Caco-2 (cell line): ENCODE measurements around the gene PCSK5. TPM values are rescaled to one million over a fixed set of nuclear protein-coding genes. Genes with fewer than 3 reads are reported as not detected.

Experiments
- BruUV-seq: library from RNA; stranded (reverse); fragments of 400-500 nt; replicated peaks from 2 replicates; lab custom pipeline; 2021; lab: Mats Ljungman, UMichigan
- CTCF ChIA-PET: fragments of 300-600 bp; sonication (Branson Sonifier 250); formaldehyde crosslinking; loops from one replicate; lab custom pipeline; 2022; ENCODE audit warnings: antibody characterized with exemption; lab: Charles Lee
- POLR2A ChIA-PET: fragments of 300-600 bp; sonication (Branson Sonifier 250); formaldehyde crosslinking; loops from one replicate; lab custom pipeline; 2022; ENCODE audit warnings: antibody characterized with exemption; lab: Charles Lee
- DNase-seq, 2 experiments: peaks; one replicate each; pipeline versions ENCODE4 v3.0.0 to v3.0.0-alpha.2; 2020 to 2022
- H3K27me3 ChIP-seq: replicated peaks from 2 replicates; pipeline ENCODE4 v1.6.0; 2011; ENCODE audit warnings: low read length; ENCODE audit not compliant: control insufficient read depth, insufficient read depth
- H3K36me3 ChIP-seq: 2 replicates; pipeline ENCODE4 v1.5.1; 2011; ENCODE audit warnings: low read length; ENCODE audit not compliant: control insufficient read depth, insufficient read depth
- H3K4me1 ChIP-seq: fragments of 250-450 bp; sonication (Bioruptor Pico); 2 replicates; pipeline ENCODE4 v1.5.1; 2020; ENCODE audit warnings: mild to moderate bottlenecking
- H3K4me3 ChIP-seq: 2 replicates; pipeline ENCODE4 v1.5.1; 2011; ENCODE audit warnings: low read depth, mild to moderate bottlenecking, control low read depth, low read length
- H3K9me3 ChIP-seq: fragments of 250-450 bp; sonication (Bioruptor Pico); 2 replicates; pipeline ENCODE4 v1.5.1; 2020; ENCODE audit warnings: mild to moderate bottlenecking, moderate library complexity
- H3K27ac Mint-ChIP-seq: one replicate; pipeline ENCODE4 v1.8.0; 2022; ENCODE audit warnings: mixed read lengths; ENCODE audit not compliant: unreplicated experiment
- H3K27me3 Mint-ChIP-seq: one replicate; pipeline ENCODE4 v1.8.0; 2022; ENCODE audit warnings: mixed read lengths; ENCODE audit not compliant: insufficient read depth, unreplicated experiment
- H3K36me3 Mint-ChIP-seq: one replicate; pipeline ENCODE4 v1.8.0; 2022; ENCODE audit warnings: mild to moderate bottlenecking, mixed read lengths; ENCODE audit not compliant: insufficient read depth, unreplicated experiment
- H3K4me1 Mint-ChIP-seq: one replicate; pipeline ENCODE4 v1.8.0; 2022; ENCODE audit warnings: low read depth, mixed read lengths; ENCODE audit not compliant: unreplicated experiment
- H3K4me3 Mint-ChIP-seq: one replicate; pipeline ENCODE4 v1.8.0; 2022; ENCODE audit warnings: mild to moderate bottlenecking, moderate library complexity, mixed read lengths; ENCODE audit not compliant: unreplicated experiment
- H3K9me3 Mint-ChIP-seq: one replicate; pipeline ENCODE4 v1.8.0; 2022; ENCODE audit warnings: mixed read lengths; ENCODE audit not compliant: unreplicated experiment
- intact Hi-C: fragments of 100-400 bp; cut with micrococcal nuclease; formaldehyde crosslinking; loops from one replicate; pipeline ENCODE4 v1.10.0; 2022; ENCODE audit not compliant: unreplicated experiment
- total RNA-seq: library from RNA; stranded (reverse); gene quantifications from 2 replicates; pipeline ENCODE4 v1.2.3, GENCODE V29; 2022
- TF ChIP-seq, protein P1 (sequence below), 2 experiments: fragments of 200-600 bp in 1 of 2; IDR thresholded peaks; 1 replicate in 1 of 2; 2 replicates in 1 of 2; pipeline versions ENCODE4 v1.5.1 to v1.8.0; 2011 to 2022; ENCODE audit warnings: antibody characterized with exemption in 1 of 2, control low read depth in 1 of 2, inconsistent platforms in 1 of 2, low read depth in 1 of 2, low read length in 1 of 2, mild to moderate bottlenecking in 1 of 2, moderate library complexity in 1 of 2; ENCODE audit not compliant: insufficient read depth in 1 of 2, severe bottlenecking in 1 of 2, unreplicated experiment in 1 of 2

The PCSK5 gene
- total RNA-seq, 1 experiment from 2014 or later = 10.9 TPM

DNA sequence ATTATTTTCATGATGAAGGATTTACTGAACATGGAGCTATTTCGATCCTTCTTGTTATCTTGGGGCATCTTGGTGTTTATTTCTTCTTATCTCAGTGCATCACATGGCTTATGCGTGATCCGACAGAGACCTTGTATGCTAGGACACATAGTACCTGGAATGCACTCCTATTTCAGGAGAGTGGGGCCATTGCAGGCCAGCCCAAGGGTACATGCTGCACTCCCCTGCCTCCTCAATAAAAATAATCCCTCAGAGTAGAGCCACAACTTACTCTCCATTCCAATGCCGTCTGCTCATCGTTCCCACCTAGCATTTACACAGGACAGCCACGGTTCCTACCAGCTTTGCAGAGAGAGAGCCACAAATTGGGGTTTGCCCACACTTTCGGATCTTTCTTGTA, 43.5 kb downstream of the PCSK5 start:
- Histone ChIP-seq H3K27me3 (no peaks in the 10 kb centered on the region), H3K9me3 (no peaks in the 10 kb centered on the region), H3K4me3 (no peak overlapping the region), H3K36me3 (no peaks in the 10 kb centered on the region), H3K4me1 (no peaks in the 10 kb centered on the region)
- H3K9me3 Mint-ChIP-seq = no peaks in the 10 kb centered on the region
- TF ChIP-seq, protein P1, sequence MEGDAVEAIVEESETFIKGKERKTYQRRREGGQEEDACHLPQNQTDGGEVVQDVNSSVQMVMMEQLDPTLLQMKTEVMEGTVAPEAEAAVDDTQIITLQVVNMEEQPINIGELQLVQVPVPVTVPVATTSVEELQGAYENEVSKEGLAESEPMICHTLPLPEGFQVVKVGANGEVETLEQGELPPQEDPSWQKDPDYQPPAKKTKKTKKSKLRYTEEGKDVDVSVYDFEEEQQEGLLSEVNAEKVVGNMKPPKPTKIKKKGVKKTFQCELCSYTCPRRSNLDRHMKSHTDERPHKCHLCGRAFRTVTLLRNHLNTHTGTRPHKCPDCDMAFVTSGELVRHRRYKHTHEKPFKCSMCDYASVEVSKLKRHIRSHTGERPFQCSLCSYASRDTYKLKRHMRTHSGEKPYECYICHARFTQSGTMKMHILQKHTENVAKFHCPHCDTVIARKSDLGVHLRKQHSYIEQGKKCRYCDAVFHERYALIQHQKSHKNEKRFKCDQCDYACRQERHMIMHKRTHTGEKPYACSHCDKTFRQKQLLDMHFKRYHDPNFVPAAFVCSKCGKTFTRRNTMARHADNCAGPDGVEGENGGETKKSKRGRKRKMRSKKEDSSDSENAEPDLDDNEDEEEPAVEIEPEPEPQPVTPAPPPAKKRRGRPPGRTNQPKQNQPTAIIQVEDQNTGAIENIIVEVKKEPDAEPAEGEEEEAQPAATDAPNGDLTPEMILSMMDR (IDR thresholded peaks at IDR 0.05; ENCODE audit: insufficient read depth in 1 of 2, low read depth in 1 of 2, low read length in 1 of 2, severe bottlenecking in 1 of 2, unreplicated experiment in 1 of 2) = no peak
- DNase-seq = no peak
- H3K27ac Mint-ChIP-seq = no peak overlapping the region
- H3K36me3 Mint-ChIP-seq = no peaks in the 10 kb centered on the region
- H3K27me3 Mint-ChIP-seq = no peaks in the 10 kb centered on the region
- no TSS peak for BruUV-seq
- CTCF ChIA-PET = no interaction called here
- POLR2A ChIA-PET = no interaction called here
- no peaks in the 10 kb centered on the region for H3K4me1 Mint-ChIP-seq
- intact Hi-C loops = no loop called here
- H3K4me3 Mint-ChIP-seq = no peak overlapping the region

GRCh38 chr9:75935591-75935990, 45.1 kb downstream of the PCSK5 start:
- H3K27me3 ChIP-seq = no peaks in the 10 kb centered on the region
- Mint-ChIP-seq H3K4me1 (no peaks in the 10 kb centered on the region), H3K27ac (no peak overlapping the region), H3K36me3 (no peaks in the 10 kb centered on the region), H3K4me3 (no peak overlapping the region), H3K27me3 (no peaks in the 10 kb centered on the region), H3K9me3 (no peaks in the 10 kb centered on the region)
- no TSS peak for BruUV-seq
- no peak overlapping the region for H3K4me3 ChIP-seq
- no peaks in the 10 kb centered on the region for H3K4me1 ChIP-seq
- ChIA-PET CTCF (no interaction called here), POLR2A (no interaction called here)
- intact Hi-C loops = no loop called here
- no peaks in the 10 kb centered on the region for H3K9me3 ChIP-seq
- DNase-seq = no peak
- TF ChIP-seq, protein P1 (IDR thresholded peaks at IDR 0.05; ENCODE audit: insufficient read depth in 1 of 2, low read depth in 1 of 2, low read length in 1 of 2, severe bottlenecking in 1 of 2, unreplicated experiment in 1 of 2) = no peak
- no peaks in the 10 kb centered on the region for H3K36me3 ChIP-seq

DNA sequence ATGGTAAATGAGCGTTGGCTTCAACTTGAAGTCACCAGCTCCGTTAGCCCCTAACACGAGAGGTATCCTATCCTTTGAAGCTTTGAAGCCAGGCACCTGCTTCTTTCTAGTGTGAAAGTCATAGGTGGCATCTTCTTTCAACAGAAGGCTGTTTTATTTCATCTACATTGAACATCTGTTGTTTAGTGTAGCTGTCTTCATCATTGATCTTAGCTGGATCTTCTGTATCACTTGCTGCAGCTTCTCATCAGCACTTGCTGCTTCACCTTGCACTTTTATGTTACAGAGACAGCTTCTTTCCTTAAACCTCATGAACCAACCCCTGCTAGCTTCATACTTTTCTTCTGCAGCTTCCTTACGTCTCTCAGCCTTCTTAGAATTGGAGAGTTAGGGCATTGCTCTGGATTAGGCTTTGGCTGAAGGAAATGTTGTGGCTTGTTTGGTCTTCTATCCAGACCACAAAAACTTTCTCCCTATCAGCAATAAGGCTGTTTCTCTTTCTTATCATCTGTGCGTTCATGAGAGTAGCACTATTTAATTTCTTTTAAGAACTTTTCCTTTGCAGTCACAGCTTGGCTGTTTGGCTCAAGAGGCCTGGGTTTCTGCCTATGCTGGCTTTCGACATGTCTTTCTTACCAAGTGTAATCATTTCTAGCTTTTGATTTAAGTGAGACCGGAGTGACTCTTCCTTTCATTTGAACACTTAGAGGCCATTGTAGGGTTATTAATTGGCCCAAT, 47.2 kb downstream of the PCSK5 start:
- no peaks in the 10 kb centered on the region for H3K27me3 ChIP-seq
- TF ChIP-seq, protein P1 (IDR thresholded peaks at IDR 0.05; ENCODE audit: insufficient read depth in 1 of 2, low read depth in 1 of 2, low read length in 1 of 2, severe bottlenecking in 1 of 2, unreplicated experiment in 1 of 2) = no peak
- Mint-ChIP-seq H3K9me3 (no peaks in the 10 kb centered on the region), H3K27ac (no peak overlapping the region), H3K4me1 (no peaks in the 10 kb centered on the region), H3K4me3 (no peak overlapping the region), H3K36me3 (no peaks in the 10 kb centered on the region), H3K27me3 (no peaks in the 10 kb centered on the region)
- POLR2A ChIA-PET = no interaction called here
- no peaks in the 10 kb centered on the region for H3K4me1 ChIP-seq
- H3K4me3 ChIP-seq = no peak overlapping the region
- intact Hi-C loops = no loop called here
- no peaks in the 10 kb centered on the region for H3K36me3 ChIP-seq
- CTCF ChIA-PET = no interaction called here
- no peak for DNase-seq
- no TSS peak for BruUV-seq
- no peaks in the 10 kb centered on the region for H3K9me3 ChIP-seq
